PFSK-1 (cell line): ENCODE measurements around the gene IFI27L1.

Source experiments
- FOXP2 ChIP-seq: optimal IDR thresholded peaks from 2 replicates; pipeline ENCODE3; 2011; ENCODE audit warnings: borderline replicate concordance, control low read depth, inconsistent platforms; ENCODE audit not compliant: insufficient read depth; ENCODE audit errors: extremely low read length, extremely low read depth
- POLR2AphosphoS5 ChIP-seq: IDR thresholded peaks from 2 replicates; pipeline ENCODE4 v1.6.1; 2012; ENCODE audit warnings: low read depth, mild to moderate bottlenecking, control low read depth, low read length, moderate library complexity
- SIN3A ChIP-seq: IDR thresholded peaks from 2 replicates; pipeline ENCODE4 v1.6.1; 2012; ENCODE audit warnings: mild to moderate bottlenecking, low read length, moderate library complexity, borderline replicate concordance; ENCODE audit not compliant: insufficient read depth
- TAF1 ChIP-seq: IDR thresholded peaks from 2 replicates; pipeline ENCODE4 v1.6.1; 2012; ENCODE audit warnings: low read length, control low read depth, borderline replicate concordance; ENCODE audit not compliant: insufficient read depth
- TF ChIP-seq, protein P1 (sequence below), 2 experiments: IDR thresholded peaks; 2 replicates each; pipeline versions ENCODE4 v1.6.1 to v1.8.0; 2011 to 2012; ENCODE audit warnings: low read depth in 2 of 2, low read length in 2 of 2, control low read depth in 1 of 2, inconsistent platforms in 1 of 2, mild to moderate bottlenecking in 1 of 2, moderate library complexity in 1 of 2; ENCODE audit not compliant: insufficient read depth in 1 of 2

GRCh38 chr14:94104731-94105130 is 23.6 kb downstream of the IFI27L1 start:
- TF ChIP-seq, protein P1, sequence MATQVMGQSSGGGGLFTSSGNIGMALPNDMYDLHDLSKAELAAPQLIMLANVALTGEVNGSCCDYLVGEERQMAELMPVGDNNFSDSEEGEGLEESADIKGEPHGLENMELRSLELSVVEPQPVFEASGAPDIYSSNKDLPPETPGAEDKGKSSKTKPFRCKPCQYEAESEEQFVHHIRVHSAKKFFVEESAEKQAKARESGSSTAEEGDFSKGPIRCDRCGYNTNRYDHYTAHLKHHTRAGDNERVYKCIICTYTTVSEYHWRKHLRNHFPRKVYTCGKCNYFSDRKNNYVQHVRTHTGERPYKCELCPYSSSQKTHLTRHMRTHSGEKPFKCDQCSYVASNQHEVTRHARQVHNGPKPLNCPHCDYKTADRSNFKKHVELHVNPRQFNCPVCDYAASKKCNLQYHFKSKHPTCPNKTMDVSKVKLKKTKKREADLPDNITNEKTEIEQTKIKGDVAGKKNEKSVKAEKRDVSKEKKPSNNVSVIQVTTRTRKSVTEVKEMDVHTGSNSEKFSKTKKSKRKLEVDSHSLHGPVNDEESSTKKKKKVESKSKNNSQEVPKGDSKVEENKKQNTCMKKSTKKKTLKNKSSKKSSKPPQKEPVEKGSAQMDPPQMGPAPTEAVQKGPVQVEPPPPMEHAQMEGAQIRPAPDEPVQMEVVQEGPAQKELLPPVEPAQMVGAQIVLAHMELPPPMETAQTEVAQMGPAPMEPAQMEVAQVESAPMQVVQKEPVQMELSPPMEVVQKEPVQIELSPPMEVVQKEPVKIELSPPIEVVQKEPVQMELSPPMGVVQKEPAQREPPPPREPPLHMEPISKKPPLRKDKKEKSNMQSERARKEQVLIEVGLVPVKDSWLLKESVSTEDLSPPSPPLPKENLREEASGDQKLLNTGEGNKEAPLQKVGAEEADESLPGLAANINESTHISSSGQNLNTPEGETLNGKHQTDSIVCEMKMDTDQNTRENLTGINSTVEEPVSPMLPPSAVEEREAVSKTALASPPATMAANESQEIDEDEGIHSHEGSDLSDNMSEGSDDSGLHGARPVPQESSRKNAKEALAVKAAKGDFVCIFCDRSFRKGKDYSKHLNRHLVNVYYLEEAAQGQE (IDR thresholded peaks at IDR 0.05; ENCODE audit: insufficient read depth in 1 of 2, low read depth in 2 of 2, low read length in 2 of 2), result no peak
- TF ChIP-seq POLR2AphosphoS5, result no peak
- no peak for TF ChIP-seq SIN3A
- TF ChIP-seq TAF1, result no peak
- TF ChIP-seq FOXP2, result no peak
